ENCODE measurements around the gene RHOBTB1. TPM values are rescaled to one million over a fixed set of nuclear protein-coding genes. Genes with fewer than 3 reads are reported as not detected.
"Not testable (repeated sequence)": the region's sequence is repeated elsewhere in the genome, so short reads cannot be mapped to it uniquely, and the experiment has no call there.

RHOBTB1 gene
- polyA plus RNA-seq, 3 donors from 2014 or later: 0.04 to 0.64 TPM; not detected in 1

DNA sequence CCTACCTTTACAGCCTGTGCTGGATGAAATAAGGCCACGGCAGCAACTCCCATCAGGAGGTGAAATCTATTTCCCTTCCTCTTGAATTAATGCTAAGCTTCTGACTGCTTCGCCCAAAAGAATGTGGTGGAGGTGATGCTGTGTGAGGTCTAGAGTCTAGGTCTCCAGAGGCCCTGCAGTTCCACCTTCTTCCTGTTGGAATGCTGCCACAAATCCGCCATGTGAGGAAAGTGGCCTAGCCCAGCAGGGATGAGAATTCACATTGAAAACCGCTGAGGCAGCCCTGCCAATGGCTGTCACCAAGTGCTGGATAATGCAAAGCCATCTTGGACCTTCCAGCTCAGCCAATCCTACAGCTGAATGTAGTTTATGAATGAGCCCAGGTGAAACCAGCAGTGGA lies 28.0 kb downstream of the RHOBTB1 start:
- H3K27me3 Mint-ChIP-seq (ENCODE audit: low read depth in 3 of 3): no peaks in the 10 kb centered on the region
- H3K4me1 Mint-ChIP-seq: peaks cover 5 to 7% of the 10 kb centered on the region in 2 donors
- peaks cover 0 to 3% (median 0%) of the 10 kb centered on the region in 6 donors for H3K9me3 Mint-ChIP-seq
- no peak for DNase-seq
- no peak overlapping the region for H3K27ac Mint-ChIP-seq
- no peak overlapping the region for H3K4me3 Mint-ChIP-seq
- no peaks in the 10 kb centered on the region for H3K36me3 Mint-ChIP-seq

DNA sequence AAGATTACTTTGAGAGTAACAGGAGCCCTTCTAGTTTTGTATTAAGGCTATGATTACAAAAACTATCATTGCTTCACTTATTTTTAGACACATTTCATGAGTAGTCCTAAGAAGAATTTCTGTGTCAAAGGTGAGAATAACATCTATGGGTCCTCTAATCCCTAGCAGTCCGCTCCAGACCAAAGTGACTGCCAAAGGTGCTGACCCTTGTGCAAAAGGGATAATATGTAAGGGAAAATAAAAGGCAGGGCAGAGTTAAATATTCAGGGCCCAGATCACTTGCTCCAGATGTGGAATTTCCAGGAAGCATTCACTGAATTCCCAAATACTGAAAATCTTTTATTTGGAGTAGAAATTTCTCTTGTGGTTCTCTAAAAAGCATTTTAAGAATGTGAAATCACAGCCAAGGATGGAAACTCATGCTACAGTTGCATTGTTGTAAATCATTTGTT lies 29.3 kb downstream of the RHOBTB1 start:
- DNase-seq: no peak
- H3K27me3 Mint-ChIP-seq (ENCODE audit: low read depth in 3 of 3): no peaks in the 10 kb centered on the region
- peaks cover 0 to 3% (median 0%) of the 10 kb centered on the region in 6 donors for H3K9me3 Mint-ChIP-seq
- H3K4me1 Mint-ChIP-seq: peaks cover 11 to 16% of the 10 kb centered on the region in 2 donors
- H3K27ac Mint-ChIP-seq: no peak overlapping the region
- no peaks in the 10 kb centered on the region for H3K36me3 Mint-ChIP-seq
- H3K4me3 Mint-ChIP-seq: no peak overlapping the region

DNA sequence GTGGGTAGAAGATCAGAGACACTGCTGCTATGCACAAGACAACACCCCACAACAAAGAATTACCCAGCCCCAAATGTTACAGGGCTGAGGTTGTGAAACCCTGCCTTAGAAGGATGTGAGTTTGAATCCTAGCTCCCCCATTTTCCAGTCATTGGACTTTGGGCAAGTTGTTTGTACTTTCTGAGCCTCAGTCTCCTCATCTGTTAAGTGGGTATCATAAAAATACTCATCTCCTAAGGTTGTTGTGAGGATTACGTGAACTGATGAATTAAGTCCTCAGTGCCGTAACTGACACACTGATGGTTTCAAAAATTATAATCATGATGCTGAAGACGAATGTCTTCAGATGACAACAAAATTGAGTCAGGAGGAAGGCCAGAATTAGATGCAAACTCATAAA lies 30.3 kb downstream of the RHOBTB1 start:
- H3K4me3 Mint-ChIP-seq: no peak overlapping the region
- H3K9me3 Mint-ChIP-seq: peaks cover 0 to 3% (median 0%) of the 10 kb centered on the region in 6 donors
- no peak for DNase-seq
- no peaks in the 10 kb centered on the region for H3K36me3 Mint-ChIP-seq
- peaks cover 11 to 16% of the 10 kb centered on the region in 2 donors for H3K4me1 Mint-ChIP-seq
- peaks cover 0 to 2% (median 0%) of the 10 kb centered on the region in 3 donors for H3K27me3 Mint-ChIP-seq (ENCODE audit: low read depth in 3 of 3)
- no peak overlapping the region for H3K27ac Mint-ChIP-seq

DNA sequence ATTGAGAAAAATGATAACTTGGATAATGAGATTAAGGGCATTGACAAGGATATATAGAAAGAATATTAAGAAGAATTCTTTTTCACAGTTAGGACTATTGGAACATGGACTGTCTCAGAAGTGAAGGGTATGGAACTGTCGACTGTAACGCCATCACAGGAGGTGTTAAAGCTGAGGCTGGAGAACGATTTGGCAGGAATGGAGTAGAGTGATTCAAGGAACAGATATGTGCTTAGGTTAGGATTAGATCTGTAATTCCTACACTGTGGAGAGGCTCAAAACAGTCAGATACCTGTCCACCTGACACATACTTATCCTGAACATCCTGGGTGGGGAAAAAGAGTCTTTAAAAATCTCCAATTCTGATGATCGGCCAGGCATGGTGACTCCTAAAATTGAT lies 30.9 kb downstream of the RHOBTB1 start:
- DNase-seq: no peak
- Mint-ChIP-seq H3K27me3 (ENCODE audit: low read depth in 3 of 3) (peaks cover 0 to 2% (median 0%) of the 10 kb centered on the region in 3 donors), H3K4me3 (no peak overlapping the region), H3K4me1 (peaks cover 11 to 16% of the 10 kb centered on the region in 2 donors), H3K36me3 (no peaks in the 10 kb centered on the region), H3K27ac (no peak overlapping the region), H3K9me3 (peaks cover 0 to 3% (median 0%) of the 10 kb centered on the region in 6 donors)

DNA sequence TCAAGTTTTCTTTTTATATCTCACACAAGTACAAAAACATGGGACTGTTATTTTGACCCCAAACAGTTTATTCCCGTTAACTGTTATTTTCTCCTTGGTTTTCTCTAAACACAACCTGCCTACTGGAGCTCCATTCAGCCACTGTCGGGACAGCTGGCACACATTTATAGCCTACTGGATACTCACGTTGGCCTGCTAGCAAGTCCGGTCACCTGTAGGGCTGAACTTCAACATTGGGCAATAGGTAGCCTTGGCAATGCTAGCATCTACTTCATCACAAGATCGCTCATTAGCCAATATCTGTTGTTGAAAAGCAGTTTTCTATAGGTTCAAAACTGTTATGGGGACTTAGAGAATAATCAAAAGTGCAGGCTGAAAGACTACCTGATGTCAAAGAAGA lies 32.3 kb downstream of the RHOBTB1 start:
- H3K36me3 Mint-ChIP-seq: no peaks in the 10 kb centered on the region
- H3K4me3 Mint-ChIP-seq: peak overlapping the region in 4 of 5 donors; percentile 37 to 77 (median 72)
- H3K27me3 Mint-ChIP-seq (ENCODE audit: low read depth in 3 of 3): peaks cover 0 to 2% (median 0%) of the 10 kb centered on the region in 3 donors
- H3K27ac Mint-ChIP-seq: no peak overlapping the region
- peaks cover 11 to 16% of the 10 kb centered on the region in 2 donors for H3K4me1 Mint-ChIP-seq
- no peak for DNase-seq
- peaks cover 0 to 5% (median 0%) of the 10 kb centered on the region in 6 donors for H3K9me3 Mint-ChIP-seq

DNA sequence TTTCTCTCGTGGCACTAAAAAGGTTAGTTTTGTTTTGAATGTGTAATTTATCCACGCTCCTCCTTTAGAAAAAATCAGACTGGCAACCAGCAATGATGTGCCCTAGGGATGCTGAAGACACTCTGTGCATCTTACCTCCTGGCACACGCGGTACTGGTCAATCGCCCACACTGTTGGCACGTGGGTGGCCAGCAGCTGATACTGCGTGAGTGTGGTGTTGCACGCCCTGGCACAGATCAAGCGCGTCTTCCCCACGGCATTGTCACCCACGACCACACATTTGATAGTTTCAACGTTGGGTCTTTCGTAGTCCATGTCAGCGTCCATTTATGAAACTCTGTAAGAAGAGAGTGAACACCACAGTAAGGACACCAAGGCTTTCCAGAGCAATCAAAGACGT lies 32.8 kb downstream of the RHOBTB1 start:
- Mint-ChIP-seq H3K36me3 (no peaks in the 10 kb centered on the region), H3K27me3 (ENCODE audit: low read depth in 3 of 3) (peaks cover 0 to 2% (median 0%) of the 10 kb centered on the region in 3 donors), H3K4me1 (peaks cover 11 to 16% of the 10 kb centered on the region in 2 donors), H3K27ac (no peak overlapping the region), H3K4me3 (peak overlapping the region; percentile 68 to 82 (median 76)), H3K9me3 (peaks cover 0 to 5% (median 0%) of the 10 kb centered on the region in 6 donors)
- peak in 1 of 3 donors; percentile 2 for DNase-seq

DNA sequence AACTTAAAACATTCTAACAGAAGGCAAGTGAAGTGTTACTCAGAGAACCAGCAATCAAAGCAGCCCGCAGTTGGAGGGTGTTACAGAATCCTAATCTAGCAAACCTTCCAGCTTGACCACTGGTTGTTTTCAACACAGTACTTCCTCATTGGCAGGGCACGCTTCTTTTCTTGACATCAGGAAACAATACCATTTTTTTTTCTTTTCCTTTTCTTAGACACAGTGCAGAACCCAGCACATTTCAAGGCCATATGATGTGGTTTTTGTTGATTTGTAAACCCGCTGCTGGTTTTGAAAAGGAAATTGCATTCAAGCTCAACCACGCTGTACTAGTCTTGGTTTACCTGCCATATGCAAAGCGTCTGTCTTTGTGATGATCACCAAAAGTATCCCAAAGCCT lies 33.4 kb downstream of the RHOBTB1 start:
- DNase-seq: peak; percentile 17 to 26 (median 20)
- Mint-ChIP-seq H3K4me3 (peak overlapping the region; percentile 68 to 82 (median 76)), H3K4me1 (peaks cover 11 to 16% of the 10 kb centered on the region in 2 donors), H3K27ac (peak overlapping the region in 3 of 6 donors; percentile 2 to 66 (median 36)), H3K27me3 (ENCODE audit: low read depth in 3 of 3) (peaks cover 0 to 4% (median under 1%) of the 10 kb centered on the region in 3 donors), H3K36me3 (no peaks in the 10 kb centered on the region), H3K9me3 (peaks cover 0 to 5% (median 0%) of the 10 kb centered on the region in 6 donors)

DNA sequence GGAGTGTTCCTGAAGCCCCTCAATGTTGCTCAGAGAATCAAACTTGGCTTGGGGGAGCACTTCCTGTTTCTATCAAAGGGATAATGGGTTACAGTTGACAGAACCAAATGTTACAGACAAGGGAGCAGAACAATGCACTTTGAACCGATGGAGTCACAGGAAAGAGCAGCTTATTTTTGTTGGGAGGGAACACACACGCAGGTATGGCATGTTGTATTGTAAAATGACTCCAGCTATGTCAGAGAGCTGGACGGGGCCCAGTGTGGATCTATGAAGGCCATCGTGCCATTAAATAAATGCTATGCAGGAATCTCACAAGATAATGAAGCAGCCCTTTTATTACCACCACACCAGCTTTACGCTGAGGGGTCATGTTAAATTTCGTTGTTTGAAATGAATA lies 35.1 kb downstream of the RHOBTB1 start:
- peaks cover 11 to 16% of the 10 kb centered on the region in 2 donors for H3K4me1 Mint-ChIP-seq
- peaks cover 0 to 4% (median 3%) of the 10 kb centered on the region in 3 donors for H3K27me3 Mint-ChIP-seq (ENCODE audit: low read depth in 3 of 3)
- H3K9me3 Mint-ChIP-seq: peaks cover 0 to 3% (median 0%) of the 10 kb centered on the region in 6 donors
- no peaks in the 10 kb centered on the region for H3K36me3 Mint-ChIP-seq
- no peak overlapping the region for H3K27ac Mint-ChIP-seq
- no peak for DNase-seq
- H3K4me3 Mint-ChIP-seq: no peak overlapping the region

DNA sequence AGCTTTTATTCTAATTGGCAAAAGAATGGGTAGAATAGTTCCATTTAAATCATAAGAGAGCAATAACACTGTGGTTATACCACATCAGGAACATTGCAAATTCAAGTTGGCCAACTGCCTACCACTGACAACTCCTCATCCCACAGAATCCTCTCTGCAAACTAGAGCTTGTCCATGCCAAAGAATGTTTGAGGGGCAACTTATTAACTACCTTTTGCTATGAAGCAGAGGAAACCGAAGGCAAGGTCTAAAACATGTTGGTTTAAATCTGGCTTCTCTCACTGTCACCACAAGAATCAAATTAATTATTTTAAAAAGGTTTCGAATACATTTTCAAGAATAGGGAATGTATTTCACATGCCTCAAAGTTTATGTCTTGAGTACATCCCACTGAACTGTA lies 36.0 kb downstream of the RHOBTB1 start:
- DNase-seq: no peak
- H3K27ac Mint-ChIP-seq: no peak overlapping the region
- peaks cover 11 to 16% of the 10 kb centered on the region in 2 donors for H3K4me1 Mint-ChIP-seq
- H3K4me3 Mint-ChIP-seq: no peak overlapping the region
- peaks cover 0 to 2% (median 0%) of the 10 kb centered on the region in 6 donors for H3K9me3 Mint-ChIP-seq
- no peaks in the 10 kb centered on the region for H3K36me3 Mint-ChIP-seq
- peaks cover 0 to 4% (median 3%) of the 10 kb centered on the region in 3 donors for H3K27me3 Mint-ChIP-seq (ENCODE audit: low read depth in 3 of 3)

DNA sequence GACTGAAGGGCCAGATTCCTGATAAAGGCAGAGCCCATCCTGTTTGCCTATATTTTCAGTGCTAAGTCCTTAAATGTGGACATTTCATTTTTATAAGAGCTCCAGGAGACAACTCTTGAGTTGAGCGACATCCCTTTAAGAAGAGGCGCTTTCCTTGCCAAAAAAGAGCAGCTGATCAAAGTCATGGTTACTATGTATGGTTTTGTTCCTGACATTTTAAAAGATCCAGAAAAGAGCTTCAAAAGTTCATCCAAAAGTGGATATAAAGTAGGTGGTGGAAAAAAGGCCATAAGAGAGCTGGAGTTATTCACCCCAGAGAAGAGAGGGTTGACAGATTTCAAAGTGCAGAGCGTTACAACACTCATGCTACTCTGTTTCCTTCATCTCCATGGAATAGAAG lies 36.7 kb downstream of the RHOBTB1 start:
- H3K4me3 Mint-ChIP-seq: no peak overlapping the region
- no peaks in the 10 kb centered on the region for H3K36me3 Mint-ChIP-seq
- no peak overlapping the region for H3K27ac Mint-ChIP-seq
- DNase-seq: no peak
- H3K9me3 Mint-ChIP-seq: peaks cover 0 to 2% (median 0%) of the 10 kb centered on the region in 6 donors
- H3K27me3 Mint-ChIP-seq (ENCODE audit: low read depth in 3 of 3): peaks cover 0 to 4% (median 3%) of the 10 kb centered on the region in 3 donors
- peaks cover 11 to 16% of the 10 kb centered on the region in 2 donors for H3K4me1 Mint-ChIP-seq

DNA sequence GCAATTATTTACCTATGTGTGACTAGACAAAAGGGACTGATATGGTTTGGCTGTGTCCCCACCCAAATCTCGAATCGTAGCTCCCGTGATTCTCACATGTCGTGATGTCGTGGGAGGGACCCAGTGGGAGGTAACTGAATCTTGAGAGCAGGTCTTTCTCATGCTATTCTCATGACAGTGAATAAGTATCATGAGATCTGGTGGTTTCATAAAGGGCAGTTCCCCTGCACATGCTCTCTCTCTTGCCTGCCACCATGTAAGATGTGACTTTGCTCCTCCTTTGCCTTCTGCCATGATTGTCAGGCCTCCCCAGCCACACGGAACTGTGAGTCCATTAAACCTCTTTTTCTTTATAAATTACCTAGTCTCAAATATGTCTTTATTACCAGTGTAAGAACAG lies 37.2 kb downstream of the RHOBTB1 start:
- not testable (repeated sequence) for H3K9me3 Mint-ChIP-seq; H3K27me3 Mint-ChIP-seq (ENCODE audit: low read depth in 3 of 3); H3K4me3 Mint-ChIP-seq; DNase-seq; H3K36me3 Mint-ChIP-seq; H3K27ac Mint-ChIP-seq
- H3K4me1 Mint-ChIP-seq: peaks cover 11 to 16% of the 10 kb centered on the region in 2 donors

DNA sequence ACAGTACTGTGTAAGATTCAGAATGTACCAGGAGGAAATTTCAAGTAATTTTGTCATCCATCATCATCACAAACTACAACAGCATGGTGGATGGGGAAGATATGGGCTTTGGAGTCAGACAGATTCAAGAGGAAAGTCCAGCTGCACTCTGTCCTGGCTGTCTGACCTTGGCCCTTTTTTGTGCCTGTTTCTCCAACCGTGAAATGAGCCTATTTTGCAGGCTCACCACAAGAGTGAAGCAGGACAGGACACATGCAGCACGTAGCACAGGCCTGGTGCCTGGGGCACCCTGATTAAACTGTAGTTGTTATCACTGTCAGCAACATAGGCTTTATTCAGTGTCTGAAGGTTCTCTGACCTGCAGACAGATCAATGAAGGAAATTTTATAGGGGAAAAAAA lies 37.6 kb downstream of the RHOBTB1 start:
- Mint-ChIP-seq H3K27ac (no peak overlapping the region), H3K4me1 (peaks cover 10 to 14% of the 10 kb centered on the region in 2 donors), H3K36me3 (no peaks in the 10 kb centered on the region), H3K27me3 (ENCODE audit: low read depth in 3 of 3) (peaks cover 0 to 4% (median 3%) of the 10 kb centered on the region in 3 donors), H3K9me3 (peaks cover 0 to 2% (median 0%) of the 10 kb centered on the region in 6 donors), H3K4me3 (no peak overlapping the region)
- no peak for DNase-seq

DNA sequence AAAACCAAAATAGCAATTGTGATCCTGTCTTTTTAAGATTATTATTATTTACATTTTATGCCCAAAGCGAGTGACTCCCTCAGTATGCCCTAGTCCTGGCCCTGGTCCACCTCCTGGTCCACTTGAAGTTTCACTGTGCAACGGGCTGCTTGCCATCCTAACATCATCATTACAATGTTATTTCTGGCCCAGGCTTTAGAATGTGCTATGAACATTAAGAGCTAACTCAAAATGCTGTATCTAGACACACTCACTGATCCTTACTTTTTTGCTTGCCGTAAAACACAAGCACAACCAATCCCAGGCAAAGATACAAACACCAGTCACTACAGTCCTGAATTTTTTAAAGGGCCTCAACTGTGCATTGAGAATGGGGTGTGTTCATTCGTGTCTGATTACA lies 38.4 kb downstream of the RHOBTB1 start:
- H3K9me3 Mint-ChIP-seq: peaks cover 0 to 2% (median 0%) of the 10 kb centered on the region in 6 donors
- no peak overlapping the region for H3K27ac Mint-ChIP-seq
- H3K4me1 Mint-ChIP-seq: peaks cover 3 to 5% of the 10 kb centered on the region in 2 donors
- H3K27me3 Mint-ChIP-seq (ENCODE audit: low read depth in 3 of 3): peaks cover 0 to 4% (median 3%) of the 10 kb centered on the region in 3 donors
- DNase-seq: no peak
- H3K4me3 Mint-ChIP-seq: no peak overlapping the region
- H3K36me3 Mint-ChIP-seq: no peaks in the 10 kb centered on the region

DNA sequence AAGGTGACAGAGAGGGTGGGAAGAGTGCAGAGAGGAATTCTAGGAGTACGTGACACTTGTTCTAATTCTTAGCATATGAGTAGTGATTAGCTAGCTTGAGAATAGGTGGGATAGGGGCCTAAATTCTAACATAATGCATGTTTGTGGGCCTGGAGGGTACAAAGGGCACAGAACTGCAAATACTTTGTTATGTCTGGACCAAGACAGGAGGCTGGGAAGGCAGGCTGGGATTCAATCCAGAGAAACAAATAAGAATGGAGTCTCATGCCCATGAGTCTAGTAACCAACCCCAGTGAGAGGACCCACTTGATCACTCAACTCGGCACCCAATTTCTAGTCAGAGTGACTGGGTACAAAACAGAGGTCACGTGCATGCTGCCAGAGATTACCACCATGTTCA lies 40.9 kb downstream of the RHOBTB1 start:
- no peak overlapping the region for H3K27ac Mint-ChIP-seq
- no peak for DNase-seq
- H3K36me3 Mint-ChIP-seq: no peaks in the 10 kb centered on the region
- H3K27me3 Mint-ChIP-seq (ENCODE audit: low read depth in 3 of 3): peaks cover 0 to 3% (median 1%) of the 10 kb centered on the region in 3 donors
- no peak overlapping the region for H3K4me3 Mint-ChIP-seq
- H3K9me3 Mint-ChIP-seq: peaks cover 0 to 2% (median 0%) of the 10 kb centered on the region in 6 donors
- no peaks in the 10 kb centered on the region for H3K4me1 Mint-ChIP-seq
